GM12878 (cell line): Measurements from ENCODE around the gene HNF4A. TPM values are rescaled to one million over a fixed set of nuclear protein-coding genes. Genes with fewer than 3 reads are reported as not detected.

Experiments
- ATAC-seq: fragments of 200-7000 bp; cut with Tn5 transposase; 3 replicates; pipeline ENCODE4 v1.9.1; 2020; ENCODE audit warnings: mild to moderate bottlenecking, moderate library complexity
- BruUV-seq: library from RNA; stranded (reverse); fragments of 400-500 nt; replicated peaks from 2 replicates; lab custom pipeline; 2021; lab: Mats Ljungman, UMichigan
- CTCF ChIA-PET: fragments of 300-600 bp; sonication (Branson Sonifier 250); formaldehyde crosslinking; extraction: SDS; loops from one replicate; lab custom pipeline; 2021; ENCODE audit warnings: inconsistent platforms; lab: Yijun Ruan, JAX
- POLR2A ChIA-PET: fragments of 350-600 bp; formaldehyde crosslinking; extraction: SDS; loops from one replicate; lab custom pipeline; 2021; ENCODE audit warnings: inconsistent platforms; lab: Charles Lee
- RAD21 ChIA-PET: fragments of 300-600 bp; sonication (Branson Sonifier 250); formaldehyde crosslinking; loops from one replicate; lab custom pipeline; 2023; ENCODE audit warnings: antibody characterized with exemption; ENCODE audit not compliant: unreplicated experiment; lab: Charles Lee
- SMC1A ChIA-PET: fragments of 300-600 bp; sonication (Branson Sonifier 250); formaldehyde crosslinking; loops from one replicate; lab custom pipeline; 2023; ENCODE audit not compliant: unreplicated experiment, uncharacterized antibody; lab: Charles Lee
- DNase-seq: peaks from one replicate; pipeline ENCODE4 v3.0.0-alpha.2; 2011; ENCODE audit warnings: low read depth, low spot score
- FAIRE-seq: peaks from 3 replicates; lab custom pipeline; 2011; peaks lifted over from hg19 to GRCh38; lab: Jason Lieb, UNC
- H2AFZ ChIP-seq: 2 replicates; pipeline ENCODE4 v1.6.0; 2011; ENCODE audit warnings: low read depth, low read length, control low read depth; ENCODE audit not compliant: control insufficient read depth
- H3K27ac ChIP-seq: 2 replicates; pipeline ENCODE4 v1.5.1; 2011; ENCODE audit warnings: control low read depth; ENCODE audit not compliant: control insufficient read depth, insufficient read depth
- H3K27me3 ChIP-seq, 2 experiments: replicated peaks in 1 of 2; 2 replicates each; pipeline versions ENCODE4 v1.6.0 to v1.6.1; 2011; ENCODE audit warnings: low read length in 1 of 2; ENCODE audit not compliant: control insufficient read depth in 2 of 2, insufficient read depth in 2 of 2
- H3K36me3 ChIP-seq, 2 experiments: 2 replicates each; pipeline ENCODE4 v1.5.1; 2011; ENCODE audit warnings: low read length in 1 of 2; ENCODE audit not compliant: control insufficient read depth in 2 of 2, insufficient read depth in 2 of 2
- H3K4me1 ChIP-seq: 2 replicates; pipeline ENCODE4 v1.6.1; 2011; ENCODE audit warnings: mild to moderate bottlenecking, low read length, moderate library complexity, mixed read lengths; ENCODE audit not compliant: control insufficient read depth, insufficient read depth
- H3K4me2 ChIP-seq: 2 replicates; pipeline ENCODE4 v1.6.0; 2011; ENCODE audit warnings: control low read depth; ENCODE audit not compliant: control insufficient read depth, insufficient read depth
- H3K4me3 ChIP-seq: fragments of 200-600 bp; sonication (generic); 2 replicates; pipeline ENCODE4 v1.5.1; 2016
- H3K79me2 ChIP-seq: 2 replicates; pipeline ENCODE4 v1.6.0; 2011; ENCODE audit warnings: low read length; ENCODE audit not compliant: control insufficient read depth, insufficient read depth
- H3K9ac ChIP-seq: 2 replicates; pipeline ENCODE4 v1.8.0; 2011; ENCODE audit warnings: low read length, control low read depth, mixed read lengths; ENCODE audit not compliant: control insufficient read depth, insufficient read depth
- H3K9me3 ChIP-seq: replicated peaks from 3 replicates; pipeline ENCODE4 v1.5.1; 2011; ENCODE audit warnings: mild to moderate bottlenecking, low read length; ENCODE audit not compliant: control insufficient read depth, insufficient read depth
- H4K20me1 ChIP-seq: 2 replicates; pipeline ENCODE4 v1.6.0; 2011; ENCODE audit not compliant: control insufficient read depth, insufficient read depth
- EP300 ChIP-seq, 2 experiments: fragments of 150-350 bp in 1 of 2; IDR thresholded peaks; 2 replicates each; pipeline ENCODE4 v1.6.1; 2011 to 2012; ENCODE audit warnings: low read depth in 2 of 2, low read length in 2 of 2, borderline replicate concordance in 1 of 2, improper control_type of control experiment in 1 of 2, inconsistent platforms in 1 of 2; ENCODE audit not compliant: control insufficient read depth in 1 of 2
- SREBF2 ChIP-seq: IDR thresholded peaks from 2 replicates; pipeline ENCODE4 v1.6.1; 2012; ENCODE audit warnings: mild to moderate bottlenecking, low read length
- WGBS: methylation state at CpG from one replicate; pipeline ENCODE4 v1.1.6; 2016; ENCODE audit warnings: low lambda C conversion rate; ENCODE audit not compliant: insufficient replicate concordance, insufficient coverage; ENCODE audit errors: missing lambda C conversion rate; 5-methylcytosine and 5-hydroxymethylcytosine counted together
- in situ Hi-C: fragments of 300-500 bp; cut with MboI; formaldehyde crosslinking; loops from 9 replicates; pipeline ENCODE4 v1.14.3; 2018; ENCODE audit warnings: mixed read lengths
- intact Hi-C: fragments of 100-400 bp; cut with micrococcal nuclease; formaldehyde crosslinking; loops from one replicate; pipeline ENCODE4 v1.14.2; 2022; ENCODE audit not compliant: unreplicated experiment
- polyA plus RNA-seq, 11 experiments: library from polyadenylated mRNA; depleted of rRNA in 4 of 11; unstranded in 6 of 11; stranded (reverse) in 5 of 11; fragments of >200 nt; fragmentation: Nextera tagmentation in 4 of 11; fragmentation: Illumina TruSeq in 1 of 11; extraction: Ambion mirVana in 4 of 11; extraction: Trizol in 1 of 11; gene quantifications; 1 replicate in 1 of 11; 2 replicates in 10 of 11; pipeline versions ENCODE4 v1.2.1 to v1.2.3, GENCODE V29; 2011 to 2016; ENCODE audit warnings: inconsistent platforms in 2 of 11, missing spikeins in 2 of 11, low read depth in 1 of 11
- total RNA-seq, 4 experiments: library from RNA; depleted of rRNA in 3 of 4; stranded (reverse); fragments of >200 nt in 3 of 4; fragmentation: Illumina TruSeq in 1 of 4; extraction: Trizol in 1 of 4; gene quantifications; 2 replicates each; pipeline versions ENCODE4 v1.2.1 to v1.2.3, GENCODE V29; 2013 to 2021
- TF ChIP-seq, protein P1 (sequence below): IDR thresholded peaks from 2 replicates; pipeline ENCODE4 v1.6.1; 2011; ENCODE audit warnings: borderline replicate concordance, low read depth, mild to moderate bottlenecking, moderate library complexity, mixed read lengths, low read length; ENCODE audit not compliant: insufficient read depth; ENCODE audit errors: extremely low read length

Gene HNF4A
- total and polyA plus RNA-seq, 10 of the 15 experiments (the other 5 are each of a cell fraction or from before 2014, with no cell fraction given), result 0.21 TPM; not detected in 9

DNA sequence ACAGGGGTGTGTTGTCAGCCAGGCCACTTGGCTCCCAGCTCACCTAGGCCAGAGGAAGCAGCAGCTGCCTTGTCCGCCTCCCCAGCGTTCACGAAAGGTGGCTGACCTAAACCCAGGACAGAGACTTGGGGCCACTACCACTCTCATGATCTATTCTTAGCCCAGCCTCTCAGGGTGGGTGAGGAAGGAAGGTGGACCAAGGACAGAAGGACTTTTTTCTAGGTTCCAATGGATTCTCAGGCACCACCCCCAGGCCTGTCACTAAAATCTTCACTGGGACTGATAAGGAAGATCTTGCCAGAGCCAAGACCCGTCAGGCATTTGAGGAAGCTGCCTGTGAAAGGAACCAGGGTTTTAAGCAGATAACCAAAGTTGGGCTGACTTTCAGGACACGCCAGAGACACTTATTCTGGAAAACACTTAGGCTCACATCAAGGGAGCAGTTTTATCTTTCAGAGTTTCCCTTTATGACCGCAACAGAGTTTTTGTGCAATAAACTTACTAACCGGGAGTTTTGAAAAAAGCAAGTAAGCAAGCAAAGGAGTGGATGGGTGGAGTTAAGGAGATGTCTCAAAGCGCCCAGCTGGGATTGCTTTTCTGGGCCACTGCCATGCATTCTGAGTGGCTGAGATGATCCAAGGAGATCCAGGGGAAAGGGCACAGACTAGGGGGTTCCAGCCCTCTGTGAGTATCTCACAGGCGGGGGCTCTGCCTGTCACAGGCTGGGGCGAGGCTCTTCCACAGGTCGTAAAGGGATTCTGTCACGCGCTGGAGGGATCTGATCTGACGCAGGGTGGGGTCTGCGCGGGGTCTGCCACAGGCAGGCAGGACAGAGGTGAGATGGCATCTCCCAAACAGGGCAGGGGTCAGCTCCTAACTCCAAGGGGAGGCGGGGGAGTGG, 45.5 kb upstream of the HNF4A start:
- no peak for DNase-seq
- Histone ChIP-seq H3K4me3 (peak overlapping the region; percentile 90), H3K4me1 (no peaks in the 10 kb centered on the region), H3K36me3 (0 out of 4 replicates have a peak, but pooled peaks cover 0 to 2% of the 10 kb centered on the region in 2 experiments), H3K9ac (peak overlapping the region; percentile 76)
- 16% methylated on average over 17 of the region's 17 CpGs for WGBS
- intact Hi-C loops, result no loop called here
- SMC1A ChIA-PET, result interaction anchor here (1.8 to 7.3 kb wide), 4 partner anchors 8 to 193 kb away, joined by 4 to 118 read pairs (median 10); no protein-coding TSS in a partner anchor
- peak; percentile 23 for FAIRE-seq
- TF ChIP-seq EP300 (IDR thresholded peaks at IDR 0.05; ENCODE audit: borderline replicate concordance in 1 of 2, control insufficient read depth in 1 of 2, low read depth in 2 of 2, low read length in 2 of 2) (no peak), SREBF2 (no peak)
- TF ChIP-seq, protein P1, sequence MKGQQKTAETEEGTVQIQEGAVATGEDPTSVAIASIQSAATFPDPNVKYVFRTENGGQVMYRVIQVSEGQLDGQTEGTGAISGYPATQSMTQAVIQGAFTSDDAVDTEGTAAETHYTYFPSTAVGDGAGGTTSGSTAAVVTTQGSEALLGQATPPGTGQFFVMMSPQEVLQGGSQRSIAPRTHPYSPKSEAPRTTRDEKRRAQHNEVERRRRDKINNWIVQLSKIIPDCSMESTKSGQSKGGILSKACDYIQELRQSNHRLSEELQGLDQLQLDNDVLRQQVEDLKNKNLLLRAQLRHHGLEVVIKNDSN, result no peak
- TF ChIP-seq, all 136 proteins: peak for 0
- CTCF ChIA-PET, result interaction anchor here (0.7 to 8.1 kb wide), 16 partner anchors 10 to 428 kb away, joined by 3 to 257 read pairs (median 4); partner anchors contain the start of gene OSER1
- Histone ChIP-seq H3K9me3 (no peaks in the 10 kb centered on the region), H3K27me3 (no peaks in the 10 kb centered on the region), H3K4me2 (peak overlapping the region; percentile 81), H3K79me2 (peaks cover 6% of the 10 kb centered on the region; the same call in 1 of the 2 replicates), H3K27ac (no peak overlapping the region), H4K20me1 (no peaks in the 10 kb centered on the region), H2AFZ (peak overlapping the region; percentile 97)
- POLR2A ChIA-PET, result no interaction called here
- in situ Hi-C loops, result loop anchor here (5.0 kb wide), 1 partner anchor 93 kb away; no protein-coding TSS in a partner anchor
- ATAC-seq, result peak; percentile 8; the same call in 2 of the 3 replicates
- TSS peak; percentile 68 for BruUV-seq
- RAD21 ChIA-PET, result interaction anchor here (0.8 to 6.3 kb wide), 5 partner anchors 93 to 229 kb away, joined by 3 to 73 read pairs (median 4); no protein-coding TSS in a partner anchor
